NOMO-1 (cell line): ENCODE data around the gene SEL1L.
"Not testable (repeated sequence)": the region's sequence is repeated elsewhere in the genome, so short reads cannot be mapped to it uniquely, and the experiment has no call there.

Experiments
- DNase-seq, 2 experiments: peaks; one replicate each; lab custom pipeline; 2025; ENCODE audit not compliant: unreplicated experiment in 2 of 2; lab: John Stamatoyannopoulos, UW

The SEL1L gene

GRCh38 chr14:81478446-81478845 lies 55.2 kb downstream of the SEL1L start:
- DNase-seq = no peak

GRCh38 chr14:81476816-81477215 lies 56.8 kb downstream of the SEL1L start:
- DNase-seq = no peak

DNA sequence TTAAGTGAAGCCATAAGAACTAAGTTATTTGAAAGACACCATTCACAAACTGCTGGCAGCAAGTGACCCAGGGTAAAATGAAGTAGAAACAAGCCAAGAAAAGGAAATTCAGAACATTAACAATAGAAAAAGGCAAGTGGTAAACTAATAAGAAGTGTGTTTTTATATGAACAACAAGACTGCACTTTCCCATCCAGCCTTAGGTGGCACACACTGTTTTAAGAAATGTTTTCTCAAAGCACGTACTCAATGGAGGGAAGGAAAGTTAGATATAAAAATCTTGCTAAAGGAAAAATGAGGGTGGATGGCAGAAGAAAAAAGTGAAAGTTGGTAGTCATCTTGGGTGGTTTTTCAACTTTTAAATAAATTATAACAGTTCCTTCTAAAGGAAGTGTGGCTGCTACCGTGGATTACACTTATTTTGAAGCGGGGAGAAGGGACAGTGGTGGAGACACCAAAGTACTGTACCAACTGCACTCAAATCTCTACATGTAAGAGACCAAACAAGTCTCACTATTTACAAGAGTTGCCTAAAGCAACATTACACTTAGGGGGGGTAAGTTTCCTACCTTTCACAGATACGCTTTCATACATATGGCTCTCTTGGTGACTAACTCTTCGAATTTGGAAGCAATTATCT lies 58.8 kb downstream of the SEL1L start:
- no peak for DNase-seq

DNA sequence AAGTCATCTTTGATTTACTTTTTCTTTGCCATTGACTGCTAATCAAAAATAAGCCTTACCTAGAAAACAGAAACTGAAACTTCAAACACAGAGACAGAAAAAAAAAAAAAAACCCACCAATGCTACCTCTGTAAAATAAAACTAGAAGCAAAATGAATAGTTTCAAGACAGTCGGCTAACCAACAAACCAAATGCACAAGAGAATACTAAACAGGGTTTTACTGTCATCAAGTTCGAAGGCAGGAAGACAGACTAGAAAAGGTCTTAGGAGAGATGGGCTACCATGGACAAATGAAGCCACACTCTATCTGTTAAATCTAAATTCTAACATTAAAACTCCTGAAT lies 59.5 kb downstream of the SEL1L start:
- DNase-seq = no peak

- DNase-seq = no peak
These were observed 60.1 kb downstream of the SEL1L start for GRCh38 chr14:81473456-81474147.

- DNase-seq = no peak
These were observed 61.4 kb downstream of the SEL1L start for GRCh38 chr14:81472096-81472800.

- no peak for DNase-seq
These were observed 62.6 kb downstream of the SEL1L start for GRCh38 chr14:81471062-81471461.

DNA sequence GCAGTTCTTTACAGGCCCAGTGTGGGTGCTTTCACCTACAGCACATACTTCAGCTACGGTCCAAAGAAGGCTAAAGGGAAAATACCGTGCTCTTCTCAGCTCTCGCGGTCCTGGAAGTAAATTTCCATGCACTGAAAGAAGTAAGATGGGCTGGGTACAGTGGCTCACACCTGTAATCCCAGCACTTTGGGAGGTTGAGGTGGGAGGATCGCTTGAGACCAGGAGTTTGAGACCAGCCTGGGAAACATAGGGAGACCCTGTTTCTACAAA lies 63.2 kb downstream of the SEL1L start:
- not testable (repeated sequence) for DNase-seq

GRCh38 chr14:81466854-81467253 lies 66.8 kb downstream of the SEL1L start:
- no peak for DNase-seq

- DNase-seq = no peak
These were observed 68.0 kb downstream of the SEL1L start for GRCh38 chr14:81465507-81466228.

DNA sequence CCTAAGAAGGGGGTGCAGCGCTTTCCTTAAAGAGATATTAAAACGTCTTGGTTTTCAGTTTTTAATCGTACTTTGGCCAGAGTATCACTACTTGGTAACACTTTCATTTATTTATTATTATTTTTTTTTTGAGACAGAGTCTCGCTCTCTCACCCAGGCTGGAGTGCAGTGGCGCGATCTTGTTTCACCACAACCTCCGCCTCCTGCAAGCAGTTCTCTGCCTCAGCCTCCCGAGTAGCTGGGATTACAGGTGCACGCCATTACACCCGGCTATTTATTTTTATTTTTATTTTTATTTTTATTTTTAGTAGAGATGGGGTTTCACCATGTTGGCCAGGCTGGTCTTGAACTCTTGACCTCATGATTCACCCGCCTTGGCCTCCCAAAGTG lies 68.7 kb downstream of the SEL1L start:
- not testable (repeated sequence) for DNase-seq

- DNase-seq = peak; percentile 70 to 76
These were observed 69.2 kb downstream of the SEL1L start for GRCh38 chr14:81464253-81465002.

DNA sequence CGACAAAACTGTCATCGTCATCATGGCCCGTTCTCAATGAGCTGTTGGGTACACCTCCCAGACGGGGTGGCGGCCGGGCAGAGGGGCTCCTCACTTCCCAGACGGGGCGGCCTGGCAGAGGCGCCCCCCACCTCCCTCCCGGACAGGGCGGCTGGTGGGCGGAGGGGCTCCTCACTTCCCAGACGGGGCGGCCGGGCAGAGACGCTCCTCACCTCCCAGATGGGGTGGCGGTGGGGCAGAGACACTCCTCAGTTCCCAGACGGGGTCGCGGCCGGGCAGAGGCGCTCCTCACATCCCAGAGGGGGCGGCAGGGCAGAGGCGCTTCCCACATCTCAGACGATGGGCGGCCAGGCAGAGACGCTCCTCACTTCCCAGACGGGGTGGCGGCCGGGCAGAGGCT lies 71.3 kb downstream of the SEL1L start:
- not testable (repeated sequence) for DNase-seq

DNA sequence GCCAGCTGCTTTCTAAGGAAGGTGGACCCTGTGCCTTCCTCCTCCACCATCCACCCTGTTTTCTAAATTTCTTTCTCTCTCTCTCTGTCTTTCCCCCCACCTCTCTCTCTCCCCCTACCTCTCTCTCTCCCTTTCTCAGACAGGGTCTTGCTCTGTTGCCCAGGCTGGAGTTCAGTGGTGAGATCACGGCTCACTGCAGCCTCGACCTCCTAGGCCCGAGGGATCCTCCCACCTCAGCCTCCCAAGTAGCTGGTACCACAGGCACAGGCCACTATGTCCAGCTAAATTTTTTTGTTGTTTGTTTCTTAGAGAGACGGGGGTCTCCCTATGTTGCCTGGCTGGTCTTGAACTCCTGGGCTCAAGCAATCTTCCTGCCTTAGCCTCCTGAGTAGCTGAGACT lies 73.7 kb downstream of the SEL1L start:
- no peak for DNase-seq

GRCh38 chr14:81458352-81458751 lies 75.3 kb downstream of the SEL1L start:
- no peak for DNase-seq

DNA sequence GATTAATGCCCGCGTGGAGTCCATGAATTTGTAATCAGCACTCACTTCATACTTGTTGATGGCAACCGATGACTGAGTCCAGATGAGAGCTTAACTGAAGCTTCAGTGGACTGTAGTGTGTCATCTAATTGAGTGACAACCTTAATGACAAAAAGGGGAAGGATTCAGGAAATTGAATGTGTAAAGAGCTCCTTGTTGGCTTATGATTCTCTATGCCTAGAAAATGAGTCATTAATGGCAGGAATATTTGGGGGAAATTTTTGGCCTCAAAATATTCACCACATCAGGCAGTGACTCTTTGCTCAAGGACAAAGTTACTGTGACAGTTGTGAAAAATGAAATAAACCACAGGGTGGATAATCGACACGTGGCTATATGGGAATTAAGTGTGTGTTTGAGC lies 78.3 kb downstream of the SEL1L start:
- DNase-seq = peak in 1 of 2 experiments; percentile 20

DNA sequence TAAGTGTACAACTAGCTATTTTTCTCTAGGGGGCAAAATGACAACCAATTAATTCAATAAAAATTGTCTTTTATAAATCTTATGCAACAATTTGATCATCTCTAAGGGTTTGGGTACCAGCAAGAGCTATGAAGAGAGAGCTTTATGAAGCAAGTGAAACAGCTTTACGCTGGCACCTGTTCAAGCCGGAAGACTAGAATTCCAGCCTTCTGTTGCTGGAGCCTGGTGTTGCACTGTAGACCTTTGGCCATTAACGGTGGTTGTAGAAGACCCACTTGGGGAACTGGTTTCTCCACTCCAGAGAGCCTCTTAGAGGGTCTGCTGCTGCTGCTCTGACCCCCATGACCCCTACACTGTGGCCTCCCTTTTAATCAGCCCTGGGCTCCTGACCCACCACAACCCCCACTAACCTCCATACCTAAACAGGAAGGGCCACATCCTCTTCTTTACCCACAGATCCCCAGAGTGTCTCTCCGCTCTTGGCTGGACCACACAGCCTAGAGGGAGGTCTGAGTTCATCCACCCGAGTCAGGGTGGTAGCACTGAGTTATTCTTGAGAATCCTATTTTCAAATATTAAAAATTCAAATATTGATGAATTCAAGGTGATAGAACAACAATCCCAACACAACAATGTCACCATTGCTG lies 79.0 kb downstream of the SEL1L start:
- DNase-seq = no peak

DNA sequence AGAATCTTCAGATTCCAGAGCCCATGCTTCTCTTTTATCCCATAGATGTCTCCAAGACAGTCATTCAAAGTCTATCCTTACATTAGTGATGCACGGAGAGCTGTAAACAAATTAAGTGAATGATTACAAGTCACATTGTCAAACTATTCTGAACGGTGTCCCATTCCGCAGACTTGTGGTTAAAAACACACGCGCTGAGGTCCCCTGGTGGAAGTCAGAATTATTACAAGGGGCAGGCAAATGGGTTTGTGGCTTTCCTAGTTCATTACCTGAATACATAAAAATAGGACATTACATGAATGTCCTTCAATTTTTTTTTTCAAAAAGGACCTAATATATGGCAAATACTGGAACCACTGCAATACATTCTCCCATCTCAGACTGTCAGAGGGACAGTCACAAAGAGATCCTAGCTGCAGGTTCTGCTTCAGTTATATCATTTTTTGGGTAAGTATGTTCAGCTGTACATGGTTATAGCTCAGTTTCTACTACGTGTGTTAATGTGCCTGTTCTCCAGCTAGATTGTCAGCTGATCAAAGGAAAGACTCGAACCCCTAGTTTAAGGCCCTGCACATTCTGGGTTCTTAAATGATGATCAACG lies 80.4 kb downstream of the SEL1L start:
- peak in 1 of 2 experiments; percentile 34 for DNase-seq

DNA sequence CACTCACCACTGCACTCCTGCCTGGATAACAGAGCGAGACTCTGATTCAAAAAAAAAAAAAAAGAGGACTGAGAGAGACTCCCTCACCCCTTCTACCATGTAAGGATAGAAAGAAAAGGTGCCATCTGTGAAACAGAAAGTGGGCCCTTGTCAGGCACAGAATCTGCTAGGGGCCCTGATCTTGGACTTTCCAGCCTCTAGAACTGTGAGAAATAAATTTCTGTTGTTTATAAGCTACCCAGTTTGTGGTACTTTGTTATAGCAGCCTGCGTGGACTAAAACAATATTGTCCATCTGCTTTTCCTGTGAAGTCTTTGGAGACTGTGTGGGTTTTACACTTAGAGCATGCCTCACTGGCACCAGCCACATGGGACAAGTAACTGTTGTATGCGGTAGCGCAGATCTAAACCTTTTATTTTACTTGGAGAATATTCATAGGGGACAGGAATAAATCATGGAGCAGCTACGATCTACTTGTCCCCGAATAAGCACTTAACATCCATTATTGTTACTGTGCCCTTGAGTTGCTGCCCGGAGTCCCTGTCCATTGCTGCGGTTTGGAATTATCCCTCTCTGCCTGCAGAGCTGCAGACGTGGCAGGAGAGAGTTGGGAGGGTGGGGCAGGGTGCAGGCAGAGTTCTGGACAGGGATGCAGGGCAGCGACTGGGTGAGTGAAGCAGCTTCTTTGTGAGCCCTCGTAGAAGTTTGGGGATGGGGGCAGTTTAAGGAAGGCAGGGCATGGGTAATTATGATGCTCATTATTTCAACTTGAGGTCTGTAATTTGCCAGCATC lies 81.1 kb downstream of the SEL1L start:
- no peak for DNase-seq
